HepG2 (cell line): ENCODE data around the gene TSPAN18.

Source experiments
- DPF2 ChIP-seq: sonication (generic); formaldehyde crosslinking; IDR thresholded peaks from 2 replicates; pipeline ENCODE4 v1.4.0; 2020; ENCODE audit warnings: mild to moderate bottlenecking, low read depth, missing genetic modification reagents, borderline replicate concordance
- HNRNPUL1 ChIP-seq: fragments of 200-400 bp; formaldehyde crosslinking; IDR thresholded peaks from 2 replicates; pipeline ENCODE4 v1.6.1; 2017; ENCODE audit warnings: low read depth, mild to moderate bottlenecking, low read length, moderate library complexity
- NR1H2 ChIP-seq: sonication (generic); formaldehyde crosslinking; IDR thresholded peaks from 2 replicates; pipeline ENCODE4 v1.8.1; 2022; ENCODE audit warnings: low read depth, missing genetic modification reagents, borderline replicate concordance
- PREB ChIP-seq: sonication (generic); formaldehyde crosslinking; IDR thresholded peaks from 2 replicates; pipeline ENCODE4 v1.4.0; 2020; ENCODE audit warnings: missing genetic modification reagents
- STAT6 ChIP-seq: sonication (generic); formaldehyde crosslinking; IDR thresholded peaks from 2 replicates; pipeline ENCODE4 v1.4.0; 2020; ENCODE audit warnings: missing genetic modification reagents, mild to moderate bottlenecking, borderline replicate concordance
- UBTF ChIP-seq: sonication (generic); formaldehyde crosslinking; IDR thresholded peaks from 2 replicates; pipeline ENCODE4 v1.4.0; 2020; ENCODE audit warnings: mild to moderate bottlenecking, missing genetic modification reagents

- TF ChIP-seq DPF2 (no peak), PREB (no peak), UBTF (CRISPR knock-in tag) (no peak), STAT6 (CRISPR knock-in tag) (no peak), HNRNPUL1 (no peak), NR1H2 (CRISPR knock-in tag) (no peak)
Measured at GRCh38 chr11:44977493-44977984, 250.8 kb downstream of the TSPAN18 start.
